A549 (cell line): Measurements from ENCODE around the gene TNS3. TPM values are rescaled to one million over a fixed set of nuclear protein-coding genes. Genes with fewer than 3 reads are reported as not detected.

Source experiments
- ATAC-seq, 2 experiments: fragments of 200-7000 bp in 1 of 2; fragments of >200 bp in 1 of 2; cut with Nextera tagmentation in 1 of 2; cut with Tn5 transposase in 1 of 2; 3 replicates each; pipeline versions ENCODE4 v1.8.0 to v1.9.1; 2018 to 2020; ENCODE audit warnings: mild to moderate bottlenecking in 1 of 2, moderate library complexity in 1 of 2
- CTCF ChIA-PET: fragments of 300-600 bp; sonication (Branson Sonifier 250); formaldehyde crosslinking; extraction: SDS; loops from one replicate; lab custom pipeline; 2021; ENCODE audit warnings: antibody characterized with exemption, inconsistent platforms; lab: Yijun Ruan, JAX
- POLR2A ChIA-PET: fragments of 350-600 bp; formaldehyde crosslinking; extraction: SDS; loops from one replicate; lab custom pipeline; 2021; ENCODE audit warnings: antibody characterized with exemption, inconsistent platforms; lab: Yijun Ruan, JAX
- DNase-seq, 2 experiments: peaks; one replicate each; pipeline versions ENCODE4 v3.0.0 to v3.0.0-alpha.2; 2011 to 2016; ENCODE audit warnings: low read depth in 1 of 2, low spot score in 1 of 2
- FAIRE-seq: peaks from 2 replicates; lab custom pipeline; 2011; peaks lifted over from hg19 to GRCh38; lab: Jason Lieb, UNC
- H3K27ac ChIP-seq, 2 experiments: fragments of >200 bp; sonication (Bioruptor Twin); formaldehyde crosslinking; 3 replicates each; pipeline ENCODE4 v1.5.1; 2016 to 2017
- H3K4me1 ChIP-seq: fragments of >200 bp; sonication (Bioruptor Twin); formaldehyde crosslinking; 3 replicates; pipeline ENCODE4 v1.6.1; 2016
- H3K4me2 ChIP-seq: fragments of >200 bp; sonication (Bioruptor Twin); formaldehyde crosslinking; 3 replicates; pipeline ENCODE4 v1.6.1; 2016
- H3K4me3 ChIP-seq: fragments of >200 bp; sonication (Bioruptor Twin); formaldehyde crosslinking; 3 replicates; pipeline ENCODE4 v1.5.1; 2016
- H3K9me3 ChIP-seq: fragments of >200 bp; sonication (Bioruptor Twin); formaldehyde crosslinking; 3 replicates; pipeline ENCODE4 v1.6.1; 2016
- ATOH8 ChIP-seq: fragments of 250-450 bp; sonication (Bioruptor Pico); IDR thresholded peaks from 2 replicates; pipeline ENCODE4 v1.5.0; 2020; ENCODE audit warnings: low read depth, mild to moderate bottlenecking, moderate library complexity
- BCL3 ChIP-seq: fragments of >200 bp; sonication (Bioruptor Twin); formaldehyde crosslinking; IDR thresholded peaks from 3 replicates; pipeline ENCODE4 v1.6.1; 2016
- CBX2 ChIP-seq: fragments of 200-600 bp; sonication (generic); IDR thresholded peaks from 2 replicates; pipeline ENCODE4 v1.6.1; 2016; ENCODE audit warnings: low read depth, mild to moderate bottlenecking, borderline replicate concordance
- CHD4 ChIP-seq: fragments of 200-600 bp; sonication (generic); IDR thresholded peaks from 2 replicates; pipeline ENCODE4 v1.6.1; 2016; ENCODE audit warnings: antibody characterized with exemption, mild to moderate bottlenecking, borderline replicate concordance
- E2F6 ChIP-seq: IDR thresholded peaks from 2 replicates; pipeline ENCODE4 v1.6.1; 2012; ENCODE audit warnings: low read depth, borderline replicate concordance
- EHF ChIP-seq: fragments of 250-450 bp; sonication (Bioruptor Pico); IDR thresholded peaks from 2 replicates; pipeline ENCODE4 v1.5.0; 2020; ENCODE audit warnings: mild to moderate bottlenecking
- EP300 ChIP-seq, 2 experiments: fragments of >200 bp; sonication (Bioruptor Twin); formaldehyde crosslinking; IDR thresholded peaks; 2 replicates in 1 of 2; 3 replicates in 1 of 2; pipeline ENCODE4 v1.6.1; 2016 to 2017
- ESRRA ChIP-seq: fragments of 150-350 bp; IDR thresholded peaks from 2 replicates; pipeline ENCODE4 v1.6.1; 2014; ENCODE audit warnings: mild to moderate bottlenecking, low read length, borderline replicate concordance
- FOSB ChIP-seq: fragments of 250-450 bp; sonication (Bioruptor Pico); IDR thresholded peaks from 2 replicates; pipeline ENCODE4 v1.5.0; 2020; ENCODE audit warnings: mild to moderate bottlenecking, moderate library complexity
- FOSL2 ChIP-seq, 2 experiments: fragments of 450-650 bp in 1 of 2; fragments of >200 bp in 1 of 2; sonication (Bioruptor Twin) in 1 of 2; formaldehyde crosslinking; IDR thresholded peaks; 2 replicates each; pipeline versions ENCODE4 v1.5.0 to v1.6.1; 2016 to 2020; ENCODE audit warnings: mild to moderate bottlenecking in 1 of 2, moderate library complexity in 1 of 2
- GATA3 ChIP-seq: IDR thresholded peaks from 2 replicates; pipeline ENCODE4 v1.6.1; 2012; ENCODE audit warnings: borderline replicate concordance
- HES2 ChIP-seq: fragments of >200 bp; sonication (Bioruptor Twin); formaldehyde crosslinking; IDR thresholded peaks from 2 replicates; pipeline ENCODE4 v1.6.1; 2016
- HOXB5 ChIP-seq: fragments of 250-450 bp; sonication (Bioruptor Pico); IDR thresholded peaks from 2 replicates; pipeline ENCODE4 v1.5.0; 2020; ENCODE audit warnings: mild to moderate bottlenecking, moderate library complexity
- JUN ChIP-seq, 2 experiments: fragments of >200 bp; sonication (Bioruptor Twin); formaldehyde crosslinking; IDR thresholded peaks; 2 replicates in 1 of 2; 3 replicates in 1 of 2; pipeline ENCODE4 v1.6.1; 2016 to 2017
- KDM1A ChIP-seq: fragments of 200-600 bp; sonication (generic); IDR thresholded peaks from 2 replicates; pipeline ENCODE4 v1.6.1; 2016; ENCODE audit warnings: low read depth, mild to moderate bottlenecking
- KDM5A ChIP-seq: fragments of 200-600 bp; sonication (generic); IDR thresholded peaks from 2 replicates; pipeline ENCODE4 v1.6.1; 2016; ENCODE audit warnings: antibody characterized with exemption, mild to moderate bottlenecking
- MAFK ChIP-seq: fragments of 450-650 bp; IDR thresholded peaks from 2 replicates; pipeline ENCODE4 v1.6.1; 2014; ENCODE audit not compliant: partially characterized antibody
- MAX ChIP-seq: IDR thresholded peaks from 2 replicates; pipeline ENCODE4 v1.6.1; 2012
- MAZ ChIP-seq: fragments of 150-350 bp; IDR thresholded peaks from 2 replicates; pipeline ENCODE4 v1.6.1; 2014; ENCODE audit warnings: antibody characterized with exemption, low read depth, low read length, borderline replicate concordance
- MYC ChIP-seq: IDR thresholded peaks from 2 replicates; pipeline ENCODE4 v1.6.1; 2012; ENCODE audit warnings: mild to moderate bottlenecking, inconsistent platforms, low read length, improper control_type of control experiment, borderline replicate concordance
- NFE2L2 ChIP-seq: fragments of 150-350 bp; conservative IDR thresholded peaks from 2 replicates; pipeline ENCODE4 v1.6.1; 2014; ENCODE audit warnings: low read length
- PHF8 ChIP-seq: fragments of 200-600 bp; sonication (generic); IDR thresholded peaks from 2 replicates; pipeline ENCODE4 v1.6.1; 2016; ENCODE audit warnings: low read depth, mild to moderate bottlenecking, antibody characterized with exemption, moderate library complexity, borderline replicate concordance
- POLR2A ChIP-seq: IDR thresholded peaks from 2 replicates; pipeline ENCODE4 v1.6.1; 2012; ENCODE audit warnings: mild to moderate bottlenecking, low read length
- POLR2AphosphoS2 ChIP-seq: conservative IDR thresholded peaks from 2 replicates; pipeline ENCODE4 v1.6.1; 2012; ENCODE audit warnings: low read length, improper control_type of control experiment, inconsistent platforms
- RARB ChIP-seq: fragments of 250-450 bp; sonication (Bioruptor Pico); IDR thresholded peaks from 2 replicates; pipeline ENCODE4 v1.8.0; 2021; ENCODE audit warnings: mild to moderate bottlenecking, moderate library complexity
- RCOR1 ChIP-seq: fragments of 150-350 bp; IDR thresholded peaks from 2 replicates; pipeline ENCODE4 v1.6.1; 2014; ENCODE audit warnings: antibody characterized with exemption, low read length, low read depth
- SREBF2 ChIP-seq: fragments of 450-650 bp; IDR thresholded peaks from 2 replicates; pipeline ENCODE4 v1.6.1; 2014; ENCODE audit warnings: mild to moderate bottlenecking, moderate library complexity
- TP53 ChIP-seq: fragments of 250-450 bp; sonication (Bioruptor Pico); IDR thresholded peaks from 2 replicates; pipeline ENCODE4 v1.5.0; 2021; ENCODE audit warnings: mild to moderate bottlenecking, moderate library complexity
- ZC3H11A ChIP-seq: fragments of 450-650 bp; IDR thresholded peaks from 2 replicates; pipeline ENCODE4 v1.6.1; 2014; ENCODE audit warnings: antibody characterized with exemption, mild to moderate bottlenecking
- ZFP36 ChIP-seq: fragments of 450-650 bp; IDR thresholded peaks from 2 replicates; pipeline ENCODE4 v1.6.1; 2014; ENCODE audit warnings: borderline replicate concordance; ENCODE audit not compliant: partially characterized antibody
- ZNF302 ChIP-seq: fragments of 250-450 bp; sonication (Bioruptor Pico); IDR thresholded peaks from 2 replicates; pipeline ENCODE4 v1.9.0; 2021; ENCODE audit warnings: inconsistent platforms, mild to moderate bottlenecking, moderate library complexity
- WGBS: methylation state at CpG from one replicate; pipeline ENCODE4 v1.1.6; 2017; ENCODE audit errors: missing lambda C conversion rate; 5-methylcytosine and 5-hydroxymethylcytosine counted together
- polyA plus RNA-seq, 4 experiments: library from polyadenylated mRNA; depleted of rRNA in 3 of 4; stranded (reverse); fragments of >200 nt; fragmentation: RNase III in 1 of 4; extraction: RNeasy Plus Mini Kit Qiagen cat#74134 plus additional on column Dnase treatment in 1 of 4; gene quantifications; 2 replicates in 3 of 4; 3 replicates in 1 of 4; pipeline ENCODE4 v1.2.3, GENCODE V29; 2011 to 2017

TNS3 gene
- polyA plus RNA-seq, 2 of the 4 experiments (the other 2 are of a cell fraction), result 107 to 134 TPM

GRCh38 chr7:47290466-47290865, 291.4 kb downstream of the TNS3 start:
- ATAC-seq (no peak), FAIRE-seq (no peak)
- peaks cover 47% of the 10 kb centered on the region for H3K4me1 ChIP-seq
- ChIA-PET CTCF (interaction anchor here (1.0 to 5.8 kb wide), 2 partner anchors 24 to 25 kb away, joined by 5 to 19 read pairs; no protein-coding TSS in a partner anchor), POLR2A (no interaction called here)
- TF ChIP-seq ZNF302 (no peak), RCOR1 (no peak), FOSB (CRISPR knock-in tag) (no peak), CHD4 (no peak), EP300 (IDR thresholded peaks at IDR 0.05) (no peak), POLR2AphosphoS2 (no peak), ESRRA (no peak), ATOH8 (no peak), E2F6 (no peak), ZFP36 (no peak), PHF8 (no peak), MAFK (no peak), EHF (no peak), CBX2 (no peak), SREBF2 (no peak), MYC (no peak), KDM1A (no peak), MAX (no peak), JUN (IDR thresholded peaks at IDR 0.05) (no peak), ZC3H11A (no peak)
- TF ChIP-seq, all 56 proteins: peak for 0
- Histone ChIP-seq H3K9me3 (no peaks in the 10 kb centered on the region), H3K4me2 (no peak overlapping the region), H3K4me3 (no peak overlapping the region), H3K27ac (peak overlapping the region; percentile 61 to 77; a peak in 2 of 6 replicates)
- no peak for DNase-seq
- 98% methylated on average over 3 of the region's 3 CpGs for WGBS

GRCh38 chr7:47288060-47288459, 293.9 kb downstream of the TNS3 start:
- DNase-seq, result no peak
- ChIA-PET POLR2A (no interaction called here), CTCF (interaction anchor here (0.9 to 2.4 kb wide), 5 partner anchors 11 to 531 kb away, joined by 3 to 21 read pairs (median 5); no protein-coding TSS in a partner anchor)
- TF ChIP-seq CHD4 (no peak), ZC3H11A (no peak), HES2 (no peak), BCL3 (no peak), E2F6 (no peak), GATA3 (no peak), FOSB (CRISPR knock-in tag) (no peak), KDM5A (no peak), FOSL2 (IDR thresholded peaks at IDR 0.05) (no peak), FOSL2 (CRISPR knock-in tag; IDR thresholded peaks at IDR 0.05) (no peak), MAFK (no peak), RARB (no peak), NFE2L2 (no peak), EP300 (IDR thresholded peaks at IDR 0.05) (no peak), POLR2A (no peak), PHF8 (no peak), HOXB5 (no peak), MAZ (no peak), TP53 (no peak)
- Histone ChIP-seq H3K4me1 (peaks cover 47% of the 10 kb centered on the region), H3K4me3 (no peak overlapping the region), H3K27ac (no peak overlapping the region), H3K4me2 (no peak overlapping the region), H3K9me3 (no peaks in the 10 kb centered on the region)
- no peak for FAIRE-seq
- no peak for ATAC-seq
- WGBS, result 92% methylated on average over 6 of the region's 6 CpGs
